H1 (cell line): ENCODE results near the gene PREX1. TPM values are rescaled to one million over a fixed set of nuclear protein-coding genes. Genes with fewer than 3 reads are reported as not detected.

Experiments used
- CTCF ChIA-PET: fragments of 300-600 bp; sonication (Branson Sonifier 250); formaldehyde crosslinking; loops from one replicate; lab custom pipeline; 2021; ENCODE audit not compliant: partially characterized antibody; lab: Charles Lee
- POLR2A ChIA-PET: fragments of 300-600 bp; sonication (Branson Sonifier 250); formaldehyde crosslinking; loops from one replicate; lab custom pipeline; 2021; ENCODE audit warnings: inconsistent platforms; ENCODE audit not compliant: partially characterized antibody; lab: Charles Lee
- DNase-seq, 2 experiments: peaks; one replicate each; pipeline versions ENCODE4 v3.0.0 to v3.0.0-alpha.2; 2010 to 2022; ENCODE audit warnings: low spot score in 2 of 2, low read depth in 1 of 2, mixed read lengths in 1 of 2
- FAIRE-seq: peaks from 2 replicates; lab custom pipeline; 2011; peaks lifted over from hg19 to GRCh38; lab: Jason Lieb, UNC
- H2AFZ ChIP-seq: 2 replicates; pipeline ENCODE4 v1.8.1; 2012; ENCODE audit warnings: low read length, inconsistent platforms
- H2AK5ac ChIP-seq: 2 replicates; pipeline ENCODE4 v1.6.1; 2013; ENCODE audit warnings: low read depth, low read length
- H2BK120ac ChIP-seq: replicated peaks from 2 replicates; pipeline ENCODE3; 2013; ENCODE audit warnings: low read depth, low read length, inconsistent platforms
- H2BK12ac ChIP-seq: 2 replicates; pipeline ENCODE4 v1.6.1; 2013; ENCODE audit warnings: low read depth, low read length
- H2BK15ac ChIP-seq: 2 replicates; pipeline ENCODE4 v1.6.1; 2013; ENCODE audit warnings: low read length
- H2BK20ac ChIP-seq: 2 replicates; pipeline ENCODE4 v1.6.1; 2013; ENCODE audit warnings: low read length
- H2BK5ac ChIP-seq: 2 replicates; pipeline ENCODE4 v1.6.1; 2013; ENCODE audit warnings: low read depth, low read length
- H3K14ac ChIP-seq: 2 replicates; pipeline ENCODE4 v1.6.1; 2013; ENCODE audit warnings: inconsistent platforms; ENCODE audit not compliant: insufficient read length
- H3K18ac ChIP-seq: 2 replicates; pipeline ENCODE4 v1.6.1; 2013; ENCODE audit warnings: low read length; ENCODE audit errors: extremely low read depth
- H3K23ac ChIP-seq: 2 replicates; pipeline ENCODE4 v1.6.1; 2013; ENCODE audit warnings: inconsistent platforms; ENCODE audit not compliant: insufficient read length
- H3K23me2 ChIP-seq: 2 replicates; pipeline ENCODE4 v1.6.1; 2013; ENCODE audit warnings: low read depth, low read length
- H3K27ac ChIP-seq: 2 replicates; pipeline ENCODE4 v1.6.1; 2011; ENCODE audit warnings: low read depth, low read length, inconsistent platforms
- H3K27me3 ChIP-seq, 4 experiments: replicated peaks in 1 of 4; 1 replicate in 1 of 4; 2 replicates in 3 of 4; pipeline versions ENCODE4 v1.6.1 to v1.8.1; 2011 to 2013; ENCODE audit warnings: low read length in 3 of 4, mild to moderate bottlenecking in 3 of 4, inconsistent platforms in 2 of 4, mixed read lengths in 2 of 4, moderate library complexity in 1 of 4; ENCODE audit not compliant: control insufficient read depth in 3 of 4, insufficient read depth in 3 of 4; ENCODE audit errors: extremely low read depth in 1 of 4
- H3K36me3 ChIP-seq, 4 experiments: 2 replicates each; pipeline versions ENCODE4 v1.6.1 to v1.8.1; 2011 to 2013; ENCODE audit warnings: mild to moderate bottlenecking in 4 of 4, low read length in 3 of 4, moderate library complexity in 2 of 4, control low read depth in 1 of 4, inconsistent platforms in 1 of 4; ENCODE audit not compliant: insufficient read depth in 4 of 4, control insufficient read depth in 2 of 4
- H3K4ac ChIP-seq: replicated peaks from 2 replicates; pipeline ENCODE3; 2013; ENCODE audit warnings: low read length, low read depth, mixed read lengths, inconsistent platforms; ENCODE audit not compliant: insufficient read length
- H3K4me1 ChIP-seq, 4 experiments: replicated peaks in 1 of 4; 1 replicate in 1 of 4; 2 replicates in 3 of 4; pipeline versions ENCODE4 v1.6.1 to v1.8.1; 2011 to 2013; ENCODE audit warnings: low read length in 3 of 4, inconsistent platforms in 2 of 4, mixed read lengths in 1 of 4; ENCODE audit not compliant: insufficient read depth in 4 of 4, control insufficient read depth in 3 of 4
- H3K4me2 ChIP-seq, 2 experiments: 2 replicates each; pipeline versions ENCODE4 v1.6.1 to v1.8.1; 2011 to 2013; ENCODE audit warnings: low read depth in 2 of 2, low read length in 2 of 2, control low read depth in 1 of 2, inconsistent platforms in 1 of 2, mild to moderate bottlenecking in 1 of 2; ENCODE audit not compliant: insufficient read depth in 1 of 2
- H3K4me3 ChIP-seq, 4 experiments: fragments of 200-600, 300-600 bp in 1 of 4; sonication (generic), shearing (Covaris generic), sonication (Bioruptor Twin) in 1 of 4; 2 replicates each; pipeline versions ENCODE4 v1.5.1 to v1.8.1; 2011 to 2016; ENCODE audit warnings: low read length in 4 of 4, low read depth in 3 of 4, control low read depth in 2 of 4, inconsistent platforms in 2 of 4, mild to moderate bottlenecking in 2 of 4, mixed read lengths in 1 of 4, moderate library complexity in 1 of 4; ENCODE audit not compliant: insufficient read depth in 2 of 4; ENCODE audit errors: extremely low read depth in 1 of 4
- H3K56ac ChIP-seq: replicated peaks from 2 replicates; pipeline ENCODE3; 2013; ENCODE audit warnings: low read depth, mild to moderate bottlenecking, mixed read lengths, low read length, inconsistent platforms; ENCODE audit not compliant: insufficient read length
- H3K79me1 ChIP-seq: 2 replicates; pipeline ENCODE4 v1.6.1; 2013; ENCODE audit warnings: low read depth, low read length, control low read depth
- H3K79me2 ChIP-seq, 2 experiments: 2 replicates each; pipeline versions ENCODE4 v1.6.1 to v1.8.1; 2012 to 2013; ENCODE audit warnings: low read length in 2 of 2, mild to moderate bottlenecking in 2 of 2, inconsistent platforms in 1 of 2; ENCODE audit not compliant: insufficient read depth in 2 of 2, control insufficient read depth in 1 of 2
- H3K9ac ChIP-seq, 4 experiments: replicated peaks in 1 of 4; 1 replicate in 1 of 4; 2 replicates in 3 of 4; pipeline versions ENCODE4 v1.6.1 to v1.8.1; 2011 to 2013; ENCODE audit warnings: low read depth in 3 of 4, low read length in 3 of 4, control low read depth in 2 of 4, mild to moderate bottlenecking in 2 of 4, moderate library complexity in 2 of 4, inconsistent platforms in 1 of 4; ENCODE audit errors: extremely low read depth in 1 of 4
- H3K9me3 ChIP-seq, 2 experiments: 2 replicates each; pipeline versions ENCODE4 v1.6.1 to v1.8.1; 2012 to 2013; ENCODE audit warnings: mild to moderate bottlenecking in 2 of 2, moderate library complexity in 2 of 2, control low read depth in 1 of 2, inconsistent platforms in 1 of 2, low read depth in 1 of 2, low read length in 1 of 2, mixed read lengths in 1 of 2; ENCODE audit not compliant: insufficient read depth in 2 of 2
- H4K20me1 ChIP-seq, 2 experiments: replicated peaks in 1 of 2; 2 replicates each; pipeline versions ENCODE3 to v1.8.1; 2011 to 2013; ENCODE audit warnings: inconsistent platforms in 2 of 2, low read length in 2 of 2, mild to moderate bottlenecking in 1 of 2; ENCODE audit not compliant: insufficient read depth in 2 of 2, control insufficient read depth in 1 of 2
- H4K5ac ChIP-seq: 2 replicates; pipeline ENCODE4 v1.6.1; 2013; ENCODE audit warnings: low read length, low read depth, mixed read lengths, inconsistent platforms; ENCODE audit not compliant: insufficient read length
- H4K8ac ChIP-seq: 2 replicates; pipeline ENCODE4 v1.8.0; 2013; ENCODE audit warnings: mild to moderate bottlenecking, moderate library complexity, low read length, inconsistent platforms; ENCODE audit not compliant: insufficient read depth; ENCODE audit errors: extremely low read depth
- H4K91ac ChIP-seq: replicated peaks from 2 replicates; pipeline ENCODE3; 2013; ENCODE audit warnings: low read length, mixed read lengths, inconsistent platforms; ENCODE audit not compliant: insufficient read length
- CBX8 ChIP-seq: fragments of 300-800, 300-1000 bp; sonication (generic); IDR thresholded peaks from 2 replicates; pipeline ENCODE4 v1.7.1; 2016; ENCODE audit warnings: low read depth, low read length, borderline replicate concordance
- CREB1 ChIP-seq: IDR thresholded peaks from 2 replicates; pipeline ENCODE4 v1.6.1; 2012; ENCODE audit warnings: inconsistent platforms
- CTCF ChIP-seq, 3 experiments: IDR thresholded peaks; 1 replicate in 2 of 3; 2 replicates in 1 of 3; pipeline versions ENCODE4 v1.5.1 to v1.6.1; 2011; ENCODE audit warnings: low read length in 3 of 3, mild to moderate bottlenecking in 3 of 3, inconsistent platforms in 2 of 3, low read depth in 1 of 3, moderate library complexity in 1 of 3; ENCODE audit not compliant: insufficient read depth in 1 of 3; ENCODE audit errors: control extremely low read depth in 1 of 3
- JUND ChIP-seq: IDR thresholded peaks from 2 replicates; pipeline ENCODE4 v1.6.1; 2011; ENCODE audit warnings: mild to moderate bottlenecking, improper control_type of control experiment, low read length
- KDM1A ChIP-seq: fragments of 200-600, 300-600 bp; sonication (generic); IDR thresholded peaks from 2 replicates; pipeline ENCODE4 v1.7.1; 2016; ENCODE audit warnings: mild to moderate bottlenecking, low read length, borderline replicate concordance
- POLR2A ChIP-seq, 2 experiments: IDR thresholded peaks; 1 replicate in 1 of 2; 2 replicates in 1 of 2; pipeline ENCODE4 v1.6.1; 2011; ENCODE audit warnings: low read depth in 2 of 2, low read length in 2 of 2, mild to moderate bottlenecking in 2 of 2; ENCODE audit errors: control extremely low read depth in 1 of 2
- RBBP5 ChIP-seq: IDR thresholded peaks from 2 replicates; pipeline ENCODE4 v1.7.1; 2012; ENCODE audit warnings: low read depth, mild to moderate bottlenecking, inconsistent platforms, low read length, moderate library complexity, borderline replicate concordance
- RXRA ChIP-seq: IDR thresholded peaks from 2 replicates; pipeline ENCODE4 v1.6.1; 2011; ENCODE audit warnings: low read depth, mild to moderate bottlenecking, low read length, moderate library complexity; ENCODE audit not compliant: insufficient read depth
- SP4 ChIP-seq: IDR thresholded peaks from 2 replicates; pipeline ENCODE4 v1.6.1; 2012; ENCODE audit warnings: low read length, inconsistent platforms
- WGBS, 2 experiments: shearing (Covaris generic) in 1 of 2; methylation state at CpG; one replicate each; pipeline versions ENCODE4 v1.1.6 to v1.1.7; 2013 to 2015; ENCODE audit warnings: low lambda C conversion rate in 2 of 2, mixed read lengths in 2 of 2, inconsistent platforms in 1 of 2, low coverage in 1 of 2, missing lambda C conversion rate in 1 of 2; ENCODE audit not compliant: insufficient replicate concordance in 2 of 2, insufficient coverage in 1 of 2, insufficient read length in 1 of 2; ENCODE audit errors: extremely low coverage in 1 of 2, missing lambda C conversion rate in 1 of 2; 5-methylcytosine and 5-hydroxymethylcytosine counted together
- polyA plus RNA-seq, 7 experiments: library from polyadenylated mRNA; depleted of rRNA in 3 of 7; stranded (reverse) in 5 of 7; unstranded in 2 of 7; fragments of >200 nt in 5 of 7; fragments of 200-250 nt in 2 of 7; gene quantifications; 1 replicate in 5 of 7; 2 replicates in 1 of 7; 4 replicates in 1 of 7; pipeline versions ENCODE4 v1.2.1 to v1.2.3, GENCODE V29; 2011 to 2013; ENCODE audit warnings: missing spikeins in 2 of 7, mixed read lengths in 2 of 7
- total RNA-seq: library from RNA; stranded (reverse); fragmentation: NEBNext Ultra II Directional; extraction: Animal tissue kit (Norgen Biotek cat#: 25700); gene quantifications from 2 replicates; pipeline ENCODE4 v1.2.1, GENCODE V29; 2021
- TF ChIP-seq, protein P1 (sequence below): IDR thresholded peaks from 2 replicates; pipeline ENCODE4 v1.6.1; 2011; ENCODE audit warnings: low read depth, mild to moderate bottlenecking, low read length; ENCODE audit not compliant: insufficient read depth

The PREX1 gene
- total and polyA plus RNA-seq, 2 of the 8 experiments (the other 6 are each of a cell fraction or from before 2014, with no cell fraction given), result 10.7 to 12.8 TPM

- H2BK120ac ChIP-seq, result no peak overlapping the region
- 83% methylated on average over 7 of the region's 7 CpGs; no CpG with 5 or more reads in 1 of the 2 experiments for WGBS, 2 experiments
- 0 out of 2 replicates have a peak overlapping the region, but pooled peaks have one; percentile 29 for H2BK15ac ChIP-seq
- no peak overlapping the region for H2AFZ ChIP-seq
- H3K4me3 ChIP-seq, result no peak overlapping the region
- H3K4me2 ChIP-seq, result no peak overlapping the region
- peaks cover 0 to 1% (median 0%) of the 10 kb centered on the region in 4 experiments; a peak in 1 of 7 replicates for H3K4me1 ChIP-seq
- peaks cover 0 to 22% (median 14%) of the 10 kb centered on the region in 4 experiments; a peak in 6 of 7 replicates for H3K27me3 ChIP-seq
- CTCF ChIA-PET, result interaction anchor here (0.6 to 3.0 kb wide), 6 partner anchors 16 to 175 kb away, joined by 3 to 29 read pairs (median 4); no protein-coding TSS in a partner anchor
- no peak overlapping the region for H2BK12ac ChIP-seq
- H4K5ac ChIP-seq, result no peak overlapping the region
- no peak overlapping the region for H3K18ac ChIP-seq
- H2BK5ac ChIP-seq, result no peak overlapping the region
- no peaks in the 10 kb centered on the region for H3K9me3 ChIP-seq
- no peak overlapping the region for H3K4ac ChIP-seq
- FAIRE-seq, result no peak
- H2AK5ac ChIP-seq, result no peak overlapping the region
- no peak overlapping the region for H4K8ac ChIP-seq
- POLR2A ChIA-PET, result interaction anchor here (0.9 kb wide), 1 partner anchor 10 kb away, joined by 3 read pairs; no protein-coding TSS in a partner anchor
- H4K91ac ChIP-seq, result no peak overlapping the region
- no peaks in the 10 kb centered on the region for H4K20me1 ChIP-seq
- no peak overlapping the region for H3K9ac ChIP-seq
- H2BK20ac ChIP-seq, result no peak overlapping the region
- no peaks in the 10 kb centered on the region for H3K36me3 ChIP-seq
- H3K23me2 ChIP-seq, result peaks cover 7% of the 10 kb centered on the region; the same call in 1 of the 2 replicates
- DNase-seq, result no peak
- H3K14ac ChIP-seq, result no peak overlapping the region
- no peak overlapping the region for H3K23ac ChIP-seq
- no peak overlapping the region for H3K56ac ChIP-seq
- no peaks in the 10 kb centered on the region for H3K79me1 ChIP-seq
- no peaks in the 10 kb centered on the region for H3K79me2 ChIP-seq
- H3K27ac ChIP-seq, result no peak overlapping the region
- TF ChIP-seq KDM1A (no peak), JUND (no peak), RXRA (no peak), CTCF (IDR thresholded peaks at IDR 0.05; ENCODE audit: control extremely low read depth in 1 of 3, insufficient read depth in 1 of 3, low read depth in 1 of 3, low read length in 3 of 3) (no peak), CREB1 (no peak), RBBP5 (no peak), SP4 (no peak), POLR2A (IDR thresholded peaks at IDR 0.05; ENCODE audit: control extremely low read depth in 1 of 2, low read depth in 2 of 2, low read length in 2 of 2) (no peak), CBX8 (no peak)
- TF ChIP-seq, protein P1, sequence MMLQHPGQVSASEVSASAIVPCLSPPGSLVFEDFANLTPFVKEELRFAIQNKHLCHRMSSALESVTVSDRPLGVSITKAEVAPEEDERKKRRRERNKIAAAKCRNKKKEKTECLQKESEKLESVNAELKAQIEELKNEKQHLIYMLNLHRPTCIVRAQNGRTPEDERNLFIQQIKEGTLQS, result no peak
Observed at GRCh38 chr20:48831718-48832404, 4.1 kb upstream of the PREX1 start.
